Rectal smooth muscle tissue (tissue), 1 donor: Measurements from ENCODE around the gene HS1BP3.
A peak's percentile ranks its signal among the peaks of the same experiment; 100 is the strongest.

Experiments
- H3K27ac ChIP-seq: one replicate; pipeline ENCODE4 v1.7.0; 2013; ENCODE audit warnings: low read depth, low read length, inconsistent platforms
- H3K27me3 ChIP-seq: one replicate; pipeline ENCODE4 v1.7.0; 2013; ENCODE audit warnings: low read length; ENCODE audit not compliant: control insufficient read depth, insufficient read depth
- H3K36me3 ChIP-seq: one replicate; pipeline ENCODE4 v1.7.0; 2013; ENCODE audit warnings: low read length; ENCODE audit not compliant: control insufficient read depth, insufficient read depth
- H3K4me1 ChIP-seq: one replicate; pipeline ENCODE4 v1.7.0; 2013; ENCODE audit warnings: low read length; ENCODE audit not compliant: control insufficient read depth, insufficient read depth
- H3K4me3 ChIP-seq: one replicate; pipeline ENCODE4 v1.7.0; 2013; ENCODE audit warnings: low read length
- H3K9ac ChIP-seq: one replicate; pipeline ENCODE4 v1.7.0; 2013; ENCODE audit warnings: low read length

Gene HS1BP3

DNA sequence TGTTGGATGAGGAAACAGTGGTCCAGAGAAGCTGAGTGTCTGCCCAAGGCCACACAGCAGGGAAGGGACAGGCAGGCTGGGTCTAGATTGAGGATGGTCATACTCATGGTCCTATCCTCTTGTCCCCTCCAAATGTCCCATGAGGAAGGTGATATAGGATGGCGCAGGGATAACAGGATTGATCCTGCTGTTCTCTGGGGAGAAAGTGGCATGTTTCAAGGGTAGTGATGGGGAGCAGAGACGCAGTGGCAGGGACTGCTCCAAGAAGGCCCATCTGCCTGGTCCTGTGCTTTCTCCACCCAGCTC is 24.6 kb downstream of the HS1BP3 start:
- Histone ChIP-seq H3K27ac (no peak overlapping the region), H3K36me3 (peaks cover 9% of the 10 kb centered on the region), H3K4me3 (no peak overlapping the region), H3K27me3 (no peaks in the 10 kb centered on the region), H3K9ac (no peak overlapping the region), H3K4me1 (peaks cover 8% of the 10 kb centered on the region)

DNA sequence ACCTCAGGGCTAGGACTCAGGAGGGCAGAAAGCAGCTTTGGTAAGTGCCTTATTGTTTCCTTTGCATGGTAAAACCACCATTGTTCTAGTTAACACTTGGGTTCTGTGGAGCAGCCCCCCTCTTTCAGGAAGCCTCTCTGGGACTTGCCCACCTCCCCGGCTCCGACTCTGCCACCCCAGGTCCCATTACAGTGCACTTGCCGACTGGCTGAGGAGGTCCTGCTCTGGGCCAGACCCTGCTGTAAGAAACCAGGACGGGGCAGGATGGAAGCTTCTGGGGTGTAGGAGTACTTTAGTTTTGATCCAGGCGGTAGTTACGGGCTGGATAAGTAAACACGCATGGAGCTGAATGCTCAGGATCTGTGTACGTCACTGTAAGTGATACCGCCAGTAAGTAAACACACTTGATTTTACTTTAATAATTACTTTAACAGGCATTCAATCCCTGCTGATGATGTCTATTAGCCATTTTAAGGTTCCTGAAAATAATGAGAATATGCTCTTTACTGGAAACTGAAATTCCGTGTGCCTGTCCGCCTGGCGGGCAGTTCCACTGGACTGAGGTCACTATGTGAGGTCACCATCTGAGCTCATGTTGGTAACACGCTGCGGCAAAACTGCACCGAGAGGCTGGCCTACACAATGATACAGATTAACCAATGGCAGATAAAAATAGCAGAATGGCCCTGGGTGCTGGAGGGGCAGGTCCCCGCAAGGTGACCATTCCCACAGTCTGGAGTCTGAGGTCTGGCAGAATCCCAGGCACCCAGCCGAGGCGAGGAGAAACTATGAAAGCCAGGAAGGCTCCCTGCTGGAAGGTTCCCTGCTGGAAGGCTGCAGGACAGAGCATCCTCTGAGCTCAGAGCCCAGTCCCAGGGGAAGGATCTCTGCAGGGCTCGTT is 25.2 kb downstream of the HS1BP3 start:
- Histone ChIP-seq H3K4me3 (no peak overlapping the region), H3K27me3 (no peaks in the 10 kb centered on the region), H3K27ac (no peak overlapping the region), H3K4me1 (peaks cover 9% of the 10 kb centered on the region), H3K9ac (no peak overlapping the region), H3K36me3 (peaks cover 9% of the 10 kb centered on the region)

DNA sequence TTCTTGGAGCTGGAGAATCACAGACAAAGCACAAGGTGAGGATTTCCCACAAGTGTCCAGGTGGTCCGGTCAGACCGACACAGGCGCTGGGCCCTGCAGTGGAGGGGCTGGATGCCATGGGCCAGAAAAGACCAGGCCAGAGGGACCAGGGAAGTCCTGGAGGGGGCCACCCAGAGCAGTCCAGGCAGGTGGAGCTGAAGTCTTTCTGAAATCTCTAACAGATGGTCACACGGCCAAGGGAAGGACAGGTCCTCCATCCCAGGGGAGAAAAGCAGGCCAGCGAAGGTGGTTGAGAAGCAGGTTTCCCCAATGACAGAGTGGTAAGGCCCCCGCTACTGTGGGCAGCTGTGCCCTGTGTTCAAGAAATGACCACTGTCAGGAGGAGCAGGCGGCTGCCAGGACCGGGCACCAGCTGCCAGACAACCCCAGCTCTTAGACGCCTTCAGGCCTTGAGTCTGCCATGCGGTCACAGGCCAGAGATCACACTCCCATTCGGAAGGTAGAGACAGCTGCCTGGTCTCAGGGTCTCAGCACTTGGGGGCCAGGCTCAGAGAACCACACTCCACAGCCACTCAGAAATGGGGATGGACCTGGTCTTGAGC is 25.9 kb downstream of the HS1BP3 start:
- Histone ChIP-seq H3K4me1 (peaks cover 15% of the 10 kb centered on the region), H3K27me3 (no peaks in the 10 kb centered on the region), H3K36me3 (peaks cover 14% of the 10 kb centered on the region), H3K4me3 (no peak overlapping the region), H3K9ac (no peak overlapping the region), H3K27ac (no peak overlapping the region)

DNA sequence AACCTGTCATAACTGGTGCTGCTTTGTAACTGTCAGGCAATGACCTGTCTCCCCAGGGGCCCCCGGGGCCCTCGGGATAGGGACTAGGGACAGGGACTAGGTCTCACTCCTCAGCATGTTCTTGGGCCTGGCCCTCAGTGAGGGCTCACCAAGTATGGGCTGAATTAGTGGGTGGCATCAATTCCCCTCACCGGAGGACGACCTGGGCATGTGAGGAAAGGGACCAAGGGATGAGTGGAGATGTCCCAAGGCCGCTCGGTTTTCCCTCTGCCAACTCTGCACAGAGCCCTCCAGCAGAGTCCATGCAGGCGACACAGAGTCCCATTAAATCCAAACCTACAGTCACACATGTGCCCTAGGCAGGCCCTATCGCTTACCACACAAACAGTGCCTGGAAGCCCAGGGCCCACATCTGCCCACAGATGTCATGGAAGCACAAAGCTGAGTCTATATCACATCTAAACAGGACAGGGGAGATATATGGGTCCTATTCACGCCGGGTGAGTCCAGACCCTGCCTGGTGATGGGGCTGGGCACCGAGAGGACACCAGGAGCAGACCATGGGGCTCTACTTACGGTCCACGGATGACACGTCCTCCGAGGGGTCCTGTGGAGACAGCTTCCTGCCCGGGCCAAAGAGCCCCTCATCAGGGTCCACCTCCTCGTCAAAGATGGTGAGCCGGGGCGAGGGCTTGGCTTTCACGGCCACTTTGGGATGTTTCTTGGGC is 26.6 kb downstream of the HS1BP3 start:
- H3K27me3 ChIP-seq, result no peaks in the 10 kb centered on the region
- H3K36me3 ChIP-seq, result peaks cover 14% of the 10 kb centered on the region
- no peak overlapping the region for H3K27ac ChIP-seq
- H3K4me3 ChIP-seq, result no peak overlapping the region
- H3K9ac ChIP-seq, result no peak overlapping the region
- peaks cover 15% of the 10 kb centered on the region for H3K4me1 ChIP-seq

DNA sequence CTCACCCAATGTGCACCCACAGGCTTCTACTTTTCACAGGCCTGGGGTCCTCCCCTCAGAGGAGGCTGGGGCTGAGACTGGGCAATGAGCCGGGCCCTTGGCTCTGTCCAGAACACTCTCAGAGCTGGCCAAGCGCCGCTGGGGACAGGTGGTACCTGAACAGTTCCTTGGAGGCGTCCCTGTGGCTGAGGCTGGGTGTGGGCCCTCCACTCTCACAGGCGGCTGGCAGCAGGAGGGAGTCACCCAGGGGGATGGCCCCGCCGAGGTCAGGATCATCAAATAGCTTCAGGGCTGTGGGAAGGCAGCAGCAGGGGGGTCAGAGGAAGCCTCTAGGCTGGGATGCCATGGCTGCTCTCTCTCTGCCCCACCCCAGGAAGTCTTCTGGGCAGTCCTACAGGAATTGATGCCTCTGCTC is 27.1 kb downstream of the HS1BP3 start:
- Histone ChIP-seq H3K4me3 (no peak overlapping the region), H3K9ac (no peak overlapping the region), H3K27me3 (no peaks in the 10 kb centered on the region), H3K36me3 (peaks cover 14% of the 10 kb centered on the region), H3K27ac (no peak overlapping the region), H3K4me1 (peaks cover 20% of the 10 kb centered on the region)

DNA sequence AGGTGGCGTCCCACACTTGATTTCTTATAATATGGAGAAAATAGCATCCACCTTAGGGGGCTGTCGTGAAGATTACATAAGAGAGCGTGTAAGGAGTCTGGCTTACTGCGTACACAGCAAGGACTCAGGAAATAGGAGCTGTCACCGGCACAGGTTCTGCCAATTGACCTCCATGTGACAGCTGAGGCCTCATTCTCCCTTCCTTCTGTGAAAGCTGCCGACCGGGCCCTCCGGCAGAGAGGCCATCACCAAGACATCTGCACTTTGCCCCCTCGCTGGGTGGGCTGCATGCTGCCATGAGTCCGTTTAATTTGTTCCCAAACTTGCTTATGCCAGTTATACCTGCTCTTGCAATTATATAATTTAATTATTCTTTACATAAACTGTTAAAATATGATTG is 27.7 kb downstream of the HS1BP3 start:
- Histone ChIP-seq H3K4me3 (no peak overlapping the region), H3K4me1 (peaks cover 26% of the 10 kb centered on the region), H3K36me3 (peaks cover 14% of the 10 kb centered on the region), H3K27me3 (no peaks in the 10 kb centered on the region), H3K9ac (no peak overlapping the region), H3K27ac (no peak overlapping the region)

DNA sequence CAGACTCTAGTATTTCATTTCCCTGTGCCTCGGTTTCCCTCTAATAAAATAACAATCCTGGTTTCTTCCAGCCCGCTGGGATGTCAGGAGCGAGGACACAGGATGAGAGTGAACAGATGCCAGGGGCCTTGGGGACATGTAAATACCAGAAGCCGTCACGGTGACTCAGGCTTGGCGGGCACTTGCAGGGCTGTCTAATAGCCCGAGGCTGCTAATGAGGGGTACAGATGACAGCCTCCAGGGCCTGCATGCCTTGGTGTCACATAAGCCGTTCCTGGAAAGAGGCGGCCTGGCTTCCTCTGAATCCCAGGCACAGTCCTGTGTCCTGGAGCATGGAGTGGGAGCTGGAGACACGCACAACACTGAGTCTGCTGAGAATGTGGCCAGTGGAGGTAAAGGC is 28.2 kb downstream of the HS1BP3 start:
- Histone ChIP-seq H3K4me3 (no peak overlapping the region), H3K9ac (no peak overlapping the region), H3K27ac (no peak overlapping the region), H3K36me3 (peaks cover 14% of the 10 kb centered on the region), H3K27me3 (no peaks in the 10 kb centered on the region), H3K4me1 (peaks cover 29% of the 10 kb centered on the region)

DNA sequence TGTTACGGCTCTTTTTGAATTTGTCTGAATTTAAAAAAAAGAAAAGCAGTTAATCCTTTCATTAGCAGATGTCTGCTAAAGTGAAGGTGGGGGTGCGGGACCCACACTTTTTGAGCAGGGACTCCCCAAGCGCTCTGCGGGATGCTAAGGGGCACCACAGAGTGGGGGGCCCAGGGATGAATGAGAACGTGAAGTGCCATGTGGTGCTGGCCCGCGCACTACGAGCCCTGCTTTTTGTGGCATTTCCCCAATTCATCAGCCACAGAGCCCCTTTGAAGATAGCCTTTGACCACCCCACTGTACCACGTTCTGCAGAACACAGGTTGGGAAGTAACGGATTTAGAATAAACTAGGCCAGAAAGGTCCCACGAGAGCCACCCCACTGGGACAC is 28.6 kb downstream of the HS1BP3 start:
- H3K9ac ChIP-seq, result no peak overlapping the region
- H3K4me3 ChIP-seq, result no peak overlapping the region
- no peak overlapping the region for H3K27ac ChIP-seq
- H3K4me1 ChIP-seq, result peaks cover 33% of the 10 kb centered on the region
- no peaks in the 10 kb centered on the region for H3K27me3 ChIP-seq
- H3K36me3 ChIP-seq, result peaks cover 14% of the 10 kb centered on the region

DNA sequence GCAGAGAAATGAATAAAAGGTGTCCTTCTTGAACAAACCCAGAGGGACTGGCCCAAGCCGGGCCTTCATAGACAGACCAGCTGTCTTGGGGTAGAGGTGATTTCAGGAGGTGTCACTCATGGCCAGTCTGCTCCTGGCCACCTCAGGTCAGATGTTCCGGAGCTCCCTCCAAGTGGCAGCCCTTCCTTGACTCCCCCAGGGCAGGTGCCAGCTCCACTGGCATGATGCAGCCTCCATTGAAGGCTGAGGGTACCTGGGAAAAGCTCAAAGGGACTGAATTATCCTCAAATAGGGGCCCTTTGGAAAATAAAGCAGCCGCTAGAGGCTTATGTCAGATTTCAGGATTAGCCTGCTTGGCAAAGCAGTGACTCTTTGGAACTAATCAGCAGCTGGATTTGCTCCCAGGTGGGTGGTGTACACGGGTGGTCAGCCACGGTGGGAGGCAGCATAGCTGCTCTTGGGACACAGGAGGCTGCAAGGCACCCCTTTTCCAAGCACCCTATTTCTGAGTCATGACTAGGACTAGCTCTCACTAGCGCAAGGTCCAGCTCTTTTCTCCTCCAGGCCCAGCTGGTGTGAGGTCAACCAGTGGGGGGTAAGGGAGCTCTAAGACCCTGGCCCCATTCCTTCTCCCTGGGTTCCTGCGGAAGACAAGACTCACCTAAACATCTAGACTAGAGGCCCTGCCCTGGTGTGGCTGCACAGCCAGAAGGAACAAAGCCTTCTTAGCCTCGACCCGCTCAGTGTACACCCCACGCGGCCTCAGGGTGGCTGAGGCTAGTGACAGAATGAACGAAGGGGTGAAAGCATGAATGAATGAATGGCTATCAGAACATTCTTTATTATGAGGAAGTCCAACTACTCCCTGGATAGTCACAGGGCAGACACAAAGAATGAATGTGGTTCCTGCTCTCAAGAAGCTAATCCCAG is 29.3 kb downstream of the HS1BP3 start:
- Histone ChIP-seq H3K9ac (no peak overlapping the region), H3K27ac (peak overlapping the region; percentile 99), H3K4me1 (peaks cover 40% of the 10 kb centered on the region), H3K4me3 (no peak overlapping the region), H3K36me3 (peaks cover 14% of the 10 kb centered on the region), H3K27me3 (no peaks in the 10 kb centered on the region)

DNA sequence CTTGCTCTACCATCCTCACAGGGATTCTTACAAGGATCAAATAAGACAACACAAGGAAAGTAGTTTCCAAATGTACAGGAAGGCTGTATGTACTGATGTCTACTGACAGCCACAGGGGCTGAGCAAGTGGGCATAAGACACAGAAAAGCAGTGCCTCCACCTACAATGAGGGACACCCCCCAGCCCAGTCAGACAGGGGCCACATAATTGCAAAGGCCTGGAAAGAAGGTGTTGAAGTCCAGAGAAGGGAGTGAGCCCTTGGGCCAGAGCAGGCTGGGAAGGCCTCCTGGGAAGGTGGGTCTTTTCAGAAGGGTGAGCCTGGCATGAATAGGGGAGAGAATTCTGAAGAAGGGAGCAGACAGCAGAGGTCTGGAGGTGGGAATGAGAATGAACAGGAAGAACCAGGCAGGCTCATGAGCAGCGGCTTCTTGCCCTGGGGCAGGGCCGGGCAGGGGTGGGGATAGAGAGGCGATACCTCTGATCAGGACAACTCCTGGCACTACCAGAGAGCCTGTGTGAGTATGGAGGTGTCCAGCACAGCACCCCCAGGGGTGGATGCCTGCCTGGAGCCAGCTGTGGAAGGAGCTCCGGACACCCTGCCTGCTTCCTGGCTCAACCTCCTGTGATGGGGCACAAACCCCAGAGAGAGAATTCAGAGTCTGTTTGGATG is 30.1 kb downstream of the HS1BP3 start:
- Histone ChIP-seq H3K27me3 (no peaks in the 10 kb centered on the region), H3K27ac (peak overlapping the region; percentile 99), H3K4me3 (no peak overlapping the region), H3K4me1 (peaks cover 48% of the 10 kb centered on the region), H3K36me3 (peaks cover 14% of the 10 kb centered on the region), H3K9ac (no peak overlapping the region)

DNA sequence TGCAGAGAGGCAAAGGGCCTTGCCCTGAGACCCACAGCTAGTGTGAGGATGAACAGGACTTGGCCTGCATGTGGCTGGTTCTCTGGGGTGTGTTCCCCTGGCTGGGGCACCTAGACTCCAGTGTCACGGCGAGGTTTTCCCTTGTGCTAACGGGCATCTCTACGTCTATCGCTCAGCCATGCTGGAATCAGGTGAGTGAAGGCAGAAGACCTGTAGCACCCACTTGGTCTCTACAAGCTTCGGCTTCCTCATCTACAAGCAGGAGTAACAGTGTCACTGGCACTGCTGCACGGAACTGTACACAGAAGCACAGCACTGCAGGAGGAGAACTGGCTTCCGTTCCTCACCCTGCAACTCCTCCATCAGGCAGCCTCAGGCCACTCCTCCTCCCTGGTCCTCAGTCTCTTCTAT is 30.6 kb downstream of the HS1BP3 start:
- Histone ChIP-seq H3K4me3 (no peak overlapping the region), H3K27ac (peak overlapping the region; percentile 99), H3K4me1 (peaks cover 53% of the 10 kb centered on the region), H3K9ac (no peak overlapping the region), H3K36me3 (peaks cover 14% of the 10 kb centered on the region), H3K27me3 (no peaks in the 10 kb centered on the region)
